ENCODE results near the gene JMJD8. TPM values are rescaled to one million over a fixed set of nuclear protein-coding genes. Genes with fewer than 3 reads are reported as not detected.
"Not testable (repeated sequence)": the region's sequence is repeated elsewhere in the genome, so short reads cannot be mapped to it uniquely, and the experiment has no call there.

JMJD8 gene
- total RNA-seq, 1 experiment from 2014 or later, result 68.1 TPM

GRCh38 chr16:692356-693108 is 8.4 kb upstream of the JMJD8 start:
- DNase-seq (ENCODE audit: low read depth), result no peak

- DNase-seq (ENCODE audit: low read depth), result not testable (repeated sequence)
Observed at GRCh38 chr16:691242-691641, 7.1 kb upstream of the JMJD8 start.

GRCh38 chr16:689175-689897 is 5.2 kb upstream of the JMJD8 start:
- no peak for DNase-seq (ENCODE audit: low read depth)

GRCh38 chr16:687499-687898 is 3.4 kb upstream of the JMJD8 start:
- DNase-seq (ENCODE audit: low read depth), result no peak

- DNase-seq (ENCODE audit: low read depth), result no peak
Observed at GRCh38 chr16:686459-687260, 2.5 kb upstream of the JMJD8 start.

GRCh38 chr16:685967-686366 is 1.8 kb upstream of the JMJD8 start:
- DNase-seq (ENCODE audit: low read depth), result peak; percentile 36

- DNase-seq (ENCODE audit: low read depth), result no peak
Observed at GRCh38 chr16:684961-685696, 995 bp upstream of the JMJD8 start.

- DNase-seq (ENCODE audit: low read depth), result no peak
Observed at GRCh38 chr16:683396-684070, 601 bp downstream of the JMJD8 start.

- no peak for DNase-seq (ENCODE audit: low read depth)
Observed at GRCh38 chr16:682493-683395, 1.4 kb downstream of the JMJD8 start.

- peak; percentile 65 for DNase-seq (ENCODE audit: low read depth)
Observed at GRCh38 chr16:681746-682427, 2.2 kb downstream of the JMJD8 start.

GRCh38 chr16:680967-681745 is 3.0 kb downstream of the JMJD8 start:
- peak; percentile 48 for DNase-seq (ENCODE audit: low read depth)

- no peak for DNase-seq (ENCODE audit: low read depth)
Observed at GRCh38 chr16:680625-680945, 3.5 kb downstream of the JMJD8 start.

- peak; percentile 77 for DNase-seq (ENCODE audit: low read depth)
Observed at GRCh38 chr16:679814-680624, 4.1 kb downstream of the JMJD8 start, which contains the start of gene STUB1. Gene STUB1, plus strand, starts transcription at chr16:680410. Its CDS starts 116 bp downstream, at chr16:680526.

GRCh38 chr16:678858-679813 is 5.0 kb downstream of the JMJD8 start:
- no peak for DNase-seq (ENCODE audit: low read depth)

- DNase-seq (ENCODE audit: low read depth), result no peak
Observed at GRCh38 chr16:678209-678857, 5.8 kb downstream of the JMJD8 start.

All from LHCN-M2 (cell line).